HepG2 (cell line): ENCODE results near the gene ENO2. TPM values are rescaled to one million over a fixed set of nuclear protein-coding genes. Genes with fewer than 3 reads are reported as not detected.
A peak's percentile ranks its signal among the peaks of the same experiment; 100 is the strongest.

Experiments
- CBX1 ChIP-seq: IDR thresholded peaks from one replicate; pipeline ENCODE4 v1.6.1; 2016; ENCODE audit warnings: antibody characterized with exemption, low read depth
- CHD4 ChIP-seq: fragments of 200-600 bp; sonication (generic); IDR thresholded peaks from 2 replicates; pipeline ENCODE4 v1.7.0; 2017; ENCODE audit warnings: mild to moderate bottlenecking, low read length, borderline replicate concordance
- GABPA ChIP-seq, 2 experiments: IDR thresholded peaks; 2 replicates each; pipeline ENCODE4 v1.6.1; 2011 to 2016; ENCODE audit warnings: low read depth in 2 of 2, low read length in 1 of 2, missing biosample characterization in 1 of 2, missing genetic modification characterization in 1 of 2
- GATAD1 ChIP-seq: IDR thresholded peaks from 2 replicates; pipeline ENCODE4 v1.6.1; 2016; ENCODE audit warnings: missing genetic modification reagents, missing compliant biosample characterization
- KDM4B ChIP-seq: sonication (generic); formaldehyde crosslinking; IDR thresholded peaks from 2 replicates; pipeline ENCODE4 v1.4.0; 2020; ENCODE audit warnings: missing genetic modification reagents
- KLF12 ChIP-seq: sonication (generic); formaldehyde crosslinking; IDR thresholded peaks from 2 replicates; pipeline ENCODE4 v1.4.0; 2020; ENCODE audit warnings: missing genetic modification reagents, borderline replicate concordance
- NKX3-1 ChIP-seq: sonication (generic); formaldehyde crosslinking; IDR thresholded peaks from 2 replicates; pipeline ENCODE4 v1.5.0; 2020; ENCODE audit warnings: missing genetic modification reagents
- PHF20 ChIP-seq: sonication (generic); formaldehyde crosslinking; IDR thresholded peaks from 2 replicates; pipeline ENCODE4 v1.5.0; 2020; ENCODE audit warnings: mild to moderate bottlenecking, missing genetic modification reagents
- SMYD3 ChIP-seq: sonication (generic); formaldehyde crosslinking; IDR thresholded peaks from 2 replicates; pipeline ENCODE4 v1.8.1; 2023; ENCODE audit warnings: mild to moderate bottlenecking, missing genetic modification reagents
- TP53 ChIP-seq: sonication (generic); formaldehyde crosslinking; conservative IDR thresholded peaks from 2 replicates; pipeline ENCODE4 v1.4.0; 2020; ENCODE audit warnings: missing genetic modification reagents
- ZNF652 ChIP-seq: IDR thresholded peaks from 2 replicates; pipeline ENCODE4 v1.6.1; 2016; ENCODE audit warnings: low read depth, borderline replicate concordance
- ZNF672 ChIP-seq: sonication (generic); formaldehyde crosslinking; IDR thresholded peaks from 2 replicates; pipeline ENCODE4 v1.8.1; 2022; ENCODE audit warnings: missing genetic modification reagents
- polyA plus RNA-seq, 8 experiments: library from polyadenylated mRNA; depleted of rRNA in 3 of 8; stranded (reverse) in 7 of 8; unstranded in 1 of 8; fragments of >200 nt; fragmentation: Illumina TruSeq in 4 of 8; extraction: Trizol in 4 of 8; gene quantifications; 2 replicates each; pipeline versions ENCODE4 v1.2.1 to v1.2.3, GENCODE V29; 2011 to 2016; ENCODE audit warnings: low read depth in 4 of 8, missing spikeins in 1 of 8, mixed read lengths in 1 of 8; ENCODE audit not compliant: insufficient read depth in 1 of 8
- total RNA-seq, 5 experiments: library from RNA; depleted of rRNA; stranded (reverse); fragments of >200 nt; fragmentation: Illumina TruSeq; extraction: Trizol; gene quantifications; 2 replicates each; pipeline ENCODE4 v1.2.3, GENCODE V29; 2016; ENCODE audit warnings: low read depth in 1 of 5
- TF ChIP-seq, protein P1 (sequence below): sonication (generic); formaldehyde crosslinking; IDR thresholded peaks from 2 replicates; pipeline ENCODE4 v1.4.0; 2020; ENCODE audit warnings: missing genetic modification reagents
- TF ChIP-seq, protein P2 (sequence below): sonication (generic); formaldehyde crosslinking; IDR thresholded peaks from 2 replicates; pipeline ENCODE4 v1.4.0; 2020; ENCODE audit warnings: missing genetic modification reagents
- TF ChIP-seq, protein P3 (sequence below): IDR thresholded peaks from 2 replicates; pipeline ENCODE4 v1.6.1; 2012; ENCODE audit warnings: inconsistent platforms
- TF ChIP-seq, protein P4 (sequence below): sonication (generic); formaldehyde crosslinking; IDR thresholded peaks from 2 replicates; pipeline ENCODE4 v1.8.0; 2022; ENCODE audit warnings: missing genetic modification reagents, mild to moderate bottlenecking, inconsistent platforms, borderline replicate concordance
- TF ChIP-seq, protein P5 (sequence below): sonication (generic); formaldehyde crosslinking; IDR thresholded peaks from 2 replicates; pipeline ENCODE4 v1.4.0; 2020; ENCODE audit warnings: mild to moderate bottlenecking, missing genetic modification reagents, borderline replicate concordance

ENO2 gene
- total and polyA plus RNA-seq, 2 of the 13 experiments (the other 11 are each of a cell fraction or from before 2014, with no cell fraction given), result 19.3 to 136 TPM

DNA sequence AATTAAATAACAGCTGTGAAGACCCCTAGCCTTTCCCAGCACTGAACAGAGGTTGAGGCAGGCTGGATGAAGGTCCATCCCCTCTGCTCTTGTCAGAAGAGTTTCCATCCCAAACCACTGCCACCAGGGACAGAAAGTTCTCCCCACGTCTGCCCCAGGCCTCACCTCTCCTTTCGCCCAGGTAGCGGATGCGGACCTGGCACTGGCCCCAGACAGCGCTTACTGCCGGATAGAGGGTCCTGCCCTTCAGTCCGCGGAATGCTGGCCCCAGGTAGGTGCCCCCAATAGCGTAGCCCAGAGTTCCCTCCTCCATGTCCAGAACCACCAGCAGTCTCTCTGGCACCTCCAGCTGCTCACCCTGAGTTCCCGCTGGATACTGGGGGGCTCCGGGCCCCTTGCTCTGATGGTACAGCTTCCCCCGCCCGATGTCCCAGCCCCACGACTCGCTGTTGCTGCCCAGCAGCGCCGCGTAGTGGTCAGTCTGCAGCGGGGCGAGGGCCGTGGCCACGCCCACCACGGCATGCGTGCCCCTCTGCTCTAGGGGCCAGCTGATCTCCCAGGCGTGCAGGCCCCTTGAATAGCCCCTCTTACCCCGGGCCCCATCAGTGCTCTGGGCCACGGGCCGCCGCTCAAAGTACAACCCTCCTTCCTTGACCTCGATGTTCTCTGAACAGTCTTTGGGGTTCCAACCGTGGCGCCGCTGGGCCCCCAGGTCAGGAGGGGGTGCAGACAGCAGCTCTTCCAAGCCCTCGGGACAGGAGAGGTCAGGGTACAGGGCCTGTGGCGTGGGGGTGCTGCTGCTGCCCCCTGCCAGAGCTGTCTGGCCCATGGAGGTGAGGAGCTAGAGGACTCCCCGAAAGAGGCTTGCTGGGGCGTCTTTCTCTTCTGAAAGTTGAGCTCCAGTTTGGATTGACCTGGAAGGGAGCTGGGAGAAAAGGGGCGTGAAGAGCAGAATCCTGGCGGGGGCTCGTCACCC is 42.0 kb upstream of the ENO2 start (continued):
- TF ChIP-seq, protein P1, sequence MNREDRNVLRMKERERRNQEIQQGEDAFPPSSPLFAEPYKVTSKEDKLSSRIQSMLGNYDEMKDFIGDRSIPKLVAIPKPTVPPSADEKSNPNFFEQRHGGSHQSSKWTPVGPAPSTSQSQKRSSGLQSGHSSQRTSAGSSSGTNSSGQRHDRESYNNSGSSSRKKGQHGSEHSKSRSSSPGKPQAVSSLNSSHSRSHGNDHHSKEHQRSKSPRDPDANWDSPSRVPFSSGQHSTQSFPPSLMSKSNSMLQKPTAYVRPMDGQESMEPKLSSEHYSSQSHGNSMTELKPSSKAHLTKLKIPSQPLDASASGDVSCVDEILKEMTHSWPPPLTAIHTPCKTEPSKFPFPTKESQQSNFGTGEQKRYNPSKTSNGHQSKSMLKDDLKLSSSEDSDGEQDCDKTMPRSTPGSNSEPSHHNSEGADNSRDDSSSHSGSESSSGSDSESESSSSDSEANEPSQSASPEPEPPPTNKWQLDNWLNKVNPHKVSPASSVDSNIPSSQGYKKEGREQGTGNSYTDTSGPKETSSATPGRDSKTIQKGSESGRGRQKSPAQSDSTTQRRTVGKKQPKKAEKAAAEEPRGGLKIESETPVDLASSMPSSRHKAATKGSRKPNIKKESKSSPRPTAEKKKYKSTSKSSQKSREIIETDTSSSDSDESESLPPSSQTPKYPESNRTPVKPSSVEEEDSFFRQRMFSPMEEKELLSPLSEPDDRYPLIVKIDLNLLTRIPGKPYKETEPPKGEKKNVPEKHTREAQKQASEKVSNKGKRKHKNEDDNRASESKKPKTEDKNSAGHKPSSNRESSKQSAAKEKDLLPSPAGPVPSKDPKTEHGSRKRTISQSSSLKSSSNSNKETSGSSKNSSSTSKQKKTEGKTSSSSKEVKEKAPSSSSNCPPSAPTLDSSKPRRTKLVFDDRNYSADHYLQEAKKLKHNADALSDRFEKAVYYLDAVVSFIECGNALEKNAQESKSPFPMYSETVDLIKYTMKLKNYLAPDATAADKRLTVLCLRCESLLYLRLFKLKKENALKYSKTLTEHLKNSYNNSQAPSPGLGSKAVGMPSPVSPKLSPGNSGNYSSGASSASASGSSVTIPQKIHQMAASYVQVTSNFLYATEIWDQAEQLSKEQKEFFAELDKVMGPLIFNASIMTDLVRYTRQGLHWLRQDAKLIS (CRISPR knock-in tag), result no peak; the same call in 1 of the 2 replicates
- TF ChIP-seq KLF12 (CRISPR knock-in tag) (peak; percentile 67; the same call in 1 of the 2 replicates), TP53 (CRISPR knock-in tag) (peak; percentile 47; the same call in 1 of the 2 replicates), NKX3-1 (CRISPR knock-in tag) (peak; percentile 73; the same call in 1 of the 2 replicates), ZNF652 (CRISPR knock-in tag) (peak; percentile 79), KDM4B (CRISPR knock-in tag) (peak; percentile 77; the same call in 1 of the 2 replicates), CHD4 (no peak; the same call in 1 of the 2 replicates), GABPA (IDR thresholded peaks at IDR 0.05; ENCODE audit: low read depth, low read length) (no peak), GABPA (CRISPR knock-in tag; IDR thresholded peaks at IDR 0.05; ENCODE audit: low read depth) (peak; percentile 24; the same call in 1 of the 2 replicates), SMYD3 (peak; percentile 77; the same call in 1 of the 2 replicates), CBX1 (no peak), PHF20 (CRISPR knock-in tag) (peak; percentile 40; the same call in 1 of the 2 replicates), GATAD1 (CRISPR knock-in tag) (peak; percentile 78; the same call in 1 of the 2 replicates), ZNF672 (peak; percentile 86; the same call in 1 of the 2 replicates)
- TF ChIP-seq, protein P2, sequence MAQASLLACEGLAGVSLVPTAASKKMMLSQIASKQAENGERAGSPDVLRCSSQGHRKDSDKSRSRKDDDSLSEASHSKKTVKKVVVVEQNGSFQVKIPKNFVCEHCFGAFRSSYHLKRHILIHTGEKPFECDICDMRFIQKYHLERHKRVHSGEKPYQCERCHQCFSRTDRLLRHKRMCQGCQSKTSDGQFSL (CRISPR knock-in tag), result peak; percentile 57
- TF ChIP-seq, protein P3, sequence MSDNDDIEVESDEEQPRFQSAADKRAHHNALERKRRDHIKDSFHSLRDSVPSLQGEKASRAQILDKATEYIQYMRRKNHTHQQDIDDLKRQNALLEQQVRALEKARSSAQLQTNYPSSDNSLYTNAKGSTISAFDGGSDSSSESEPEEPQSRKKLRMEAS, result peak; percentile 89
- TF ChIP-seq, protein P4, sequence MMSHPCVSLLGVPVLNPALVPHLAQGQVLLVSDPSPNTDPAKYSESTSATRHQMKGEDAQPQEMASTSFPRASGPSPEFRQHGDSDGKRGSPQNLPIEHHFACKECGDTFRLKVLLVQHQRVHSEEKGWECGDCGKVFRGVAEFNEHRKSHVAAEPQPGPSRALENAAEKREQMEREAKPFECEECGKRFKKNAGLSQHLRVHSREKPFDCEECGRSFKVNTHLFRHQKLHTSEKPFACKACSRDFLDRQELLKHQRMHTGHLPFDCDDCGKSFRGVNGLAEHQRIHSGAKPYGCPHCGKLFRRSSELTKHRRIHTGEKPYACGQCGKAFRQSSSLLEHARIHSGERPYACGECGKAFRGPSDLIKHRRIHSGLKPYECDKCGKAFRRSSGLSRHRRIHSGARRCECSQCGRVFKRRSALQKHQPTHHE, result no peak
- TF ChIP-seq, protein P5, sequence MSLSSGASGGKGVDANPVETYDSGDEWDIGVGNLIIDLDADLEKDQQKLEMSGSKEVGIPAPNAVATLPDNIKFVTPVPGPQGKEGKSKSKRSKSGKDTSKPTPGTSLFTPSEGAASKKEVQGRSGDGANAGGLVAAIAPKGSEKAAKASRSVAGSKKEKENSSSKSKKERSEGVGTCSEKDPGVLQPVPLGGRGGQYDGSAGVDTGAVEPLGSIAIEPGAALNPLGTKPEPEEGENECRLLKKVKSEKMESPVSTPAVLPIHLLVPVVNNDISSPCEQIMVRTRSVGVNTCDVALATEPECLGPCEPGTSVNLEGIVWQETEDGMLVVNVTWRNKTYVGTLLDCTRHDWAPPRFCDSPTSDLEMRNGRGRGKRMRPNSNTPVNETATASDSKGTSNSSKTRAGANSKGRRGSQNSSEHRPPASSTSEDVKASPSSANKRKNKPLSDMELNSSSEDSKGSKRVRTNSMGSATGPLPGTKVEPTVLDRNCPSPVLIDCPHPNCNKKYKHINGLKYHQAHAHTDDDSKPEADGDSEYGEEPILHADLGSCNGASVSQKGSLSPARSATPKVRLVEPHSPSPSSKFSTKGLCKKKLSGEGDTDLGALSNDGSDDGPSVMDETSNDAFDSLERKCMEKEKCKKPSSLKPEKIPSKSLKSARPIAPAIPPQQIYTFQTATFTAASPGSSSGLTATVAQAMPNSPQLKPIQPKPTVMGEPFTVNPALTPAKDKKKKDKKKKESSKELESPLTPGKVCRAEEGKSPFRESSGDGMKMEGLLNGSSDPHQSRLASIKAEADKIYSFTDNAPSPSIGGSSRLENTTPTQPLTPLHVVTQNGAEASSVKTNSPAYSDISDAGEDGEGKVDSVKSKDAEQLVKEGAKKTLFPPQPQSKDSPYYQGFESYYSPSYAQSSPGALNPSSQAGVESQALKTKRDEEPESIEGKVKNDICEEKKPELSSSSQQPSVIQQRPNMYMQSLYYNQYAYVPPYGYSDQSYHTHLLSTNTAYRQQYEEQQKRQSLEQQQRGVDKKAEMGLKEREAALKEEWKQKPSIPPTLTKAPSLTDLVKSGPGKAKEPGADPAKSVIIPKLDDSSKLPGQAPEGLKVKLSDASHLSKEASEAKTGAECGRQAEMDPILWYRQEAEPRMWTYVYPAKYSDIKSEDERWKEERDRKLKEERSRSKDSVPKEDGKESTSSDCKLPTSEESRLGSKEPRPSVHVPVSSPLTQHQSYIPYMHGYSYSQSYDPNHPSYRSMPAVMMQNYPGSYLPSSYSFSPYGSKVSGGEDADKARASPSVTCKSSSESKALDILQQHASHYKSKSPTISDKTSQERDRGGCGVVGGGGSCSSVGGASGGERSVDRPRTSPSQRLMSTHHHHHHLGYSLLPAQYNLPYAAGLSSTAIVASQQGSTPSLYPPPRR, result peak; percentile 57
